ENCODE results near the gene TMPRSS6.

Gene TMPRSS6

DNA sequence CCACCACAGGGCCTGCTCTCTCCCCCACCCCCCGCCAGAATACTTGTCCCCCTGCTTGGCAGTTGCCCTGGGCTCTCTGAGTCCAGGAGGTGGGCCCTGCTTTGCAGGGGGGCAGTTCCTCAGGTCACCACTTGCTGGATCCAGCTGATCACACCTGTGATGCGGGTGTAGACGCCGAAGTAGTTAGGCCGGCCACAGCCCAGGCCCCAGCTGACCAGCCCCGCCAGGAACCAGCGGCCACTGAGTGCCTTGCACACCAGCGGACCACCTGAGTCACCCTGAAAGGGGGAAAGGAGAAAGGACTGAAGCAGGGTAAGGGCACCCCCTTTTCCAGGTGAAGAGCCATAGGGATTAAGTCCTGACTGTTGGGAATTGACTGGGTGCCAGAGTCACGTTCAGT lies 43.6 kb downstream of the TMPRSS6 start:
- DNase-seq (ENCODE audit: low spot score) = no peak

DNA sequence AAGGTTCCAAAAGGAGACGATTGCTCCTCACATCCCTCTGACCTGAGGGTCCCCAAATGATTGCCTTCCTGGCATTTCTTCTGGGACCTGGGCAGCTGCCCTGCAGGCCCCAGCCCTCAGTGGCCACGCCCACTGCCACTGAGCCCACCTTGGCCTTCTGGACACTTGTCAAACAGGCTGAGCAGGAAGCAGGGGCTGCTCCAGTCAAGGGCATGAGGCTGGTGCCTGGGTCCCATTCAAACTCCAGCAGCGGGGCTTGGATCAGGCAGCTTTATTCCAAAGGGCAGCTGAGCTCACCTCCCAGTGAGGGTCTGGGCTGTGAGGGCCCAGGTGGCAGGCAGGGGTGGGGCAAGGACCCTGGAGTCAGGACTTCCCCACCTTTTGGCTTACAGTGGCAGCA lies 44.3 kb downstream of the TMPRSS6 start:
- no peak for DNase-seq (ENCODE audit: low spot score)

DNA sequence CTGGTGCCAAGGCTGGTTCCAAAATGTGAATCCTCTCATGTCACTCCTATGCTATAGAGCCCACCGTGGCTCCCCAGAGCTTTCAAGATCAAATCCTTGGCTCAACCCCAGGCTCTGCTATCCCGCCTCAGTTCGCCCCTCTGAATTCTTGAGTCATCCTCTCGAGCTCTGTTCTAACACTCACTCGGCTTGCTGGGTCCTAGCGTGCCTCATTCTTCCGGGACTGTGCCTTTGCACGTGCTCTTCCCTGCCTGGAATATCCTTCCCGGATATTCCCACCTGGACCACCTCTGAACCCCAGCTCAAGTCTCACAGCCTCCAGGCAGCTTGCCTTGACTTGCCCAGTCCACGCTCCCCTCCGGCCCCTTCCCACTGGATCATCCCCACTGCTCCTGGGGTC lies 45.0 kb downstream of the TMPRSS6 start:
- DNase-seq (ENCODE audit: low spot score) = no peak

DNA sequence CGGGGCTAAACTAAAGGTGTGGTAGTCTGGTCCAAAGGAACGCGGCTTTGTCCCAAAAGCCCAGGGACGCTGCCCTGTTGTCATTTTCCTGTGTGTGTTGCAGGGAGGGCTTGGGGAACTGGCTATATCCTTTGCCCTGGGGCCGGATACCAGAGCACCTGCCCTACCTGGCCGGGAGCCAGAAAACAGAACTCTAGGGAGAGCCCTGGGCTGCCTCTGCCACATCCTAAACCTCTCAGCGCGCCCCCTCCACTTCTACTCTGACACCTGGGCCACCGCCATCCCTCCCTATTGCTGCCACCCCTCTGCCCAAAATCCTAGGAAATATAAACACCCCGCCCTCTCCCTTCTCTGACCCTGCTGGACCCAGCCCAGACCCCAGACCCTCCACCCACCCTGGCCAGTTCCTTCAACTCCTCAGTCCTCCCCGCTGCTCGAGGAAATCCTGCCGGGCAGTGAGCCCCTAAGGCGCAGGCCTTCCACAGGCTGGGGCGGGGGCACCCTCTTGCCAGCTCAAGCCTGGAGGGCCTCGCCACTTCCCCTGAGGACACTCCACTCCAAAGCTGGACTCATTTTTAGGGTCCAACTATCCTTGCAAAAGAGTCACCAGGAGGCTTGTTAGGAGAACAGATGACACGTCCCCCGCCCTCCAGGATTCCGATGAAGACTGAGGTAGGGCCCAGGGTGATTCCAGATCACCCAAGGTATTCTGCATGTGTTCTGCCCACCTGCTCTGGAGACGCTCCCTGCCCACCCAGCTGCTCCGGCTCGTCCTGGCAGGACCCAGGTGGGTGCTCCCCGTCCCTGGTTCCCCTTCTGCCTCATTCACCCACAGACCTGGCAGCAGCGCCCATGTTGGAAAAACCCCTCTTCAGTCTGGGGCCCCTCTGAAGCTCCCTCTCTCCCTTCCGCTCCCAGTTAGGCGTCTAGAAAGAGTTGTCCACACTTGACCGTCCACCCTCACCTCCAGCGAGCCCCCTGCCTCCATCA lies 45.8 kb downstream of the TMPRSS6 start:
- no peak for DNase-seq (ENCODE audit: low spot score)

DNA sequence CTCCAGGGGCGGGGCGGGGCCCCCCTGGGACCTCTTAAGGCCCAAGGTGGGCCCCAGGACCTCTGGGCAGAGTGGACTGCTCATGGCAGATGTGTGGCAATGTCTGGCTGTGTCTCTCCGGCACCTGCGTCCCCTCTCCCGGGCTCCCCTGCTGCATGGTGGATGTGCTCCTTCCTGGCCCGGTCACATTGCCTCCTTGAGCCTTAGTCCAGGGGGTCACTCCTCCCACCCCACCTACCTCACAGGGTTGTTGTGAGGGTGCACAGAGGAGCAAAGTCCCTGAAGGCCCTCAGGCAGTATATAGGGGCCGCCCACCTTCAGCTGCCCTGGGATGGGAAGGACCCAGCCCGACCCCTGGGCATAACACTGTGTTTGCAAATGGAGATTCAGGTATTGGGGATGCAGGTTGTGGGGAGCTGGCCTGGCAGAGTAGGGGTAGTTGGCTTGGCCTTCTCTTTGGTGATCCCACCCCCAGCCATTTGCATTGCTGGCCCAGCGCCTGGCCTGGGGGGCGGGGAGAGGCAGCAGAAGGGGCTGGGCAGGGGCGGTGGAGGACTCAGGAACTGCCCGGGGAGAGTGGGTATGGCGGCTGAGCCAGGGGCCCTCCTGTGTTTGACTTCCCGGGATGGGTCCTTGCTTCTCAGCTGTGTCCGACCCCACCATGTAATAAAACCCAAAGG lies 46.7 kb downstream of the TMPRSS6 start:
- DNase-seq (ENCODE audit: low spot score) = no peak

DNA sequence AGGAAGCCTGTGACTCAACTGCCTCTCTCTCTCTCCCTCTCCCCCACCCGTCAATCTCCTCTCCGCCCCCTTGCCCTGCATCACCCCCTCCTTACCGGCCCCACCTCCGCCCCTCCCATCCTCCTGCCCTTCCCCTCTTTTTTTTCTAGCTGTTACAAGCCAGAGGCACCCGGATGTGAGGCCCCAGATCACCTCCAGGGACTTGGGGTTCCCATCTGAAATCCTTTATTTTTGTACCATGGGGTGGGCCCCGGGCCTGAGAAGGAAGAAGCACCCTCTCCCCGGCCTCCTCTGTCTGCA lies 47.2 kb downstream of the TMPRSS6 start:
- no peak for DNase-seq (ENCODE audit: low spot score)

DNA sequence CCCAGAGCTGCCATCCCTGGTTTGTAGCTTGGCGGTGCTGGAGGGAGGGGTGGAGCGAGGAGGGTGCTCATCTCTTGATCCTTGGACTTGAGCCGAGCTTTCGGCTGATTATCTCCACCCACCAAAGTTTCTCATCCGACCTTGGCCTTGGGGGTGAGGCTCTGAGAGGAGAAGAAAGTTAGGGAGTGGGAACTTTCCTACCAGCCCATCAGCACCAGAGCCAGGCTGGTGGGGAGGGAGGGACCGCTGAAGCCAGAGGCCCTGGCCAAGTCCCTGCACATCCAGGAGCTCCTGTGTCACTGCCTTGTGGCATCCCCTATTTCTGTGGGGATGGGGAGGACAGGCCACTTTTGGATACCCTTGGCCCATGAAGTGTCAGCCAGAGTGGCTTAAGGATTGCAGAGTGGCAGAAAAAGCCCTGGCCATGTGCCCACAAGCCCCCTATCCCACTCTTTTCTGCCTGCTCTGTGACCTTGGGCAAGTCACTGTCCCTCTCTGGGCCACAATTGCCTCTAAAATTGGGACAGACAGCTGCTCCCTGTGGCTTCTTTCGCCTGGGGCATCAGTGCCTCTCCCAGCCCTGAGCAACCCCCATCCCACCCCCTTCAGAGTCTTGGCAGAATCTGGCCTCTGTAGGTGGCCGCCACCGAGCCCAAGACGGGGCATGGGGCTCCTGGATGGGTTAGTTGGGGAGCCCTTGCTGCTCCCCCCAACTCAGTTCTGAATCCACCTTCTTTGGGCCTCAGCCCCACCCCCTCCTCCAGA lies 47.7 kb downstream of the TMPRSS6 start:
- no peak for DNase-seq (ENCODE audit: low spot score)

DNA sequence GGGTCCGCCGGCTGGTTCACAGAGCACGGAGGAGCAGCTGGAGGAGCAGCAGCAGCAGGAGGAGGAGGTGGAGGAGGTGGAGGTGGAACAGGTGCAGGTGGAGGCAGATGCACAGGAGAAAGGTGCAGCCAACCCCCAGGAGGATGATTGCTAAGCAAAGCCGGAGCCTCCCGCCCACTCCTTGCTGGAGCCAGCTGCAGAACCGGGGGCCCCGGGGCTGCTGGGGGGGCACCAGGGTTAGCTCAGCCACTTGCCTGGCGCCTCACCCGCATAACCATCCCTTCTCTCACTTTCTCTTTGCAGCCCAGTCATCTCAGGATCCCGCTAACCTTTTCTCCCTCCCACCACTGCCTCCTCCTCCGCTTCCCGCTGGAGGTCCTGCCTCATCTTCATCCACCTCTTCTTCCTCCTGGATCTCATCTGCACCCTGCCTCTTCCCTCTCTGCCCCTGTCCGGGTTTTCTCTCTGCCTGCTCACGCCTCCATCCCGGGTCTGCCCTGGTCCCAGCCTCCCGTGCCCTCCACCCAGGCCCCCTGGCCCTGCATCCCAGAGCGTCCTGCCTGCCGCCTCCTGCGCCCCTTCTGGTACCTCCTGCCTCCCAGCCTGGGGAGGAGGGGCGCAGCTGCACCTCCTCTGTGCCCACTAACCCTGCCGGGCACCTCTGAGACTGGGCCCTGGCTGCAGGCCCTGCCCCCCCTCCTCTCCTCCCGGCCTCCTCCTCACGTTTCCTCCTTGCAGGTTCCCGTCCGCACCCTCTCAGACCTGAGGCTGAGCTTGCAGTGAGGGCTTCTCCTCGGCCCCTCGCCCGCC lies 48.5 kb downstream of the TMPRSS6 start:
- no peak for DNase-seq (ENCODE audit: low spot score)

DNA sequence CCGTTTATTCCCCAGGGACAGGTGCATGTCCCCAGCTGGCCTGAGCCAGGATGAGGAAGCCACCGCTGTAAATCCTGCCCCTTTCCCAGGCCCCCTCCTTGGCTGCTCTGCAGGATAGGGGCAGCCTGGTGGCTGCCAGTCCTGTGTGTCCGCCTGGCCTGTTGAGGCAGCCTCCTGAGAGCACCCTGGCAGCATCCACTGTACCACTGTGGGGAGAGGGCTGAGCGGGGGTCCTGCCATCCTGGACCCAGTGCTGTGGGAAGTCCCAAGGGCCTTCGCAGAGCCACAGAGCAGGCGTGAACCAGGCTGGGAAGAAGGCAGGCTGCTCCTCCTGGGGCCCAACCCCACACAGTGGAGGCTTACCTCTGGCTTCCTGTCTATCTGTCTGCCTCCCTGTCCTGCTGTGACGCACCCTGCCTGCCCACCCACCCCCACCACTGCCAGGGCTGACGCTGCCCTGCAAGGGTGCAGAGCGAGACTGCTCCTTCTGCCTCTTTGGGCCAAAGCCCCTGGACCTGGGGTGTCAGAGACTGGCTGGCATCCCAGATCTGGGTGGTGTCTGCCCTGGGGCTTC lies 49.5 kb downstream of the TMPRSS6 start:
- no peak for DNase-seq (ENCODE audit: low spot score)

DNA sequence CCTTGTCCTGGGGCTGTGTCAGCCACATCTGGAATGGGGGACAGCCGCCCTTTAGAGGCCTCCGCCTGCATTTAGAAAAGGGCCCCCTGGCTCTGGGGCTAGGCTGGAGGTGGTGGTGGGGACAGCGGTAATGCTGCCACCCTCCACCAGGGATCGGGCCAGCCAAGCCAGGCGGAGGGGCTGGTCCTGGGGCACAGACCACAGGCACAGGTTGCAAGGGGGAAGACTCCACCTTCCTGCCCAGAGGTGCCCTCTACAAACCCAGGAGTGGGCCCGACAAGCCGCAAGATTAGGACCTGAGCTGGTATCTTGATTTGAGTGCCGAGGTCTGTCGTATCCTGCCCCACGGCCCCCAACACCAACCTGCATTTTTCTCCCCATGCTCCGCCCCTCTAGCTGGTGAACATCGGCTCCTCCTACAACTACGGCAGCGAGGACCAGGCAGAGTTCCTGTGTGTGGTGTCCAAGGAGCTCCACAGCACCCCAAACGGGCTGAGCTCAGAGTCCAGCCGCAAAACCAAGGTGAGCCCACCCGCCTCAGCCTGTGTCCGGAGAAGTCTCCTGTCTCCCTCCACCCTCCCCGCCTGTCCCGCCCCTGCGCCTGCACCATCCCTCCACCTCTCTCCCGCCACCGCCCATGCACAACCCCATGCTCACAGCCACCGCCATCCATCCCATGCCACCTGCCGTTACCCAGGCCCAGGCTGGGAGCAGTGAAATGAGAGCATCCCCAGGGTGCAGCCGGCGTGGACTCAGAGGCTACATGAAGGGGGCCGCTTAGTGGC lies 50.4 kb downstream of the TMPRSS6 start:
- no peak for DNase-seq (ENCODE audit: low spot score)

DNA sequence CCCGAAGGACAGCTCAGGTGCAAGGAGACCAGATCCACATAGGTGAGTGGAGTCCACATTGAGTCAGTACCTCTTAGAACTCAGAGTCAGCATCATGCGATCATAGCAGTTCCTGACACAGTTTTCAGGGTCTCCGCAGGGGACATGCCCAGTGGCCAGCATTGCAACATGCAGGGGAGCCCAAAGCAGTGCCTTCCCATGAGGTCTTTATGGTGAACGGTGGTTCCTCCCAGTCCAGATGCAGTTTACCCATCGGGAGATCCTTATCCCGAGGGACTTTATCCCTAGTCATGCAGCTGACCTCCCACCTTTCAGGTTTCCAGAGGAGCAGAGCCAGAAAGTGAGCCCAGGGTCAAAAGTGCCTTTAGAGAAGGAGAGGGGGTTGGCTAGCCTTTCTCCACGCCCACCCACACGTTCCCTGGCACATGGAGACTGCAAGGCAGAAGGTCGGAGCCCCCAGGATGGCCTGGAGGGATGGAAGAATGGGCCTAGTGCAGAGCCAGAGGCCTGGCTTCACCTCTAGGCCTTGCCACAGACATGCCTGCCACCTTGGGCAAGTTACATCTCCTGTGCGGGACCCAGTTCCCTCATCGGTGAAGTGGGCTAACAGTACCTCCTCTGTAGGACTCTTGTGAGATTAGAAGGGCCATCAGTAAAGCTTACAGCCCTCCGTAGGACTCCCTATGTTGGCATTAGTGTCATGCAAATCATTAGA lies 51.6 kb downstream of the TMPRSS6 start:
- DNase-seq (ENCODE audit: low spot score) = no peak

DNA sequence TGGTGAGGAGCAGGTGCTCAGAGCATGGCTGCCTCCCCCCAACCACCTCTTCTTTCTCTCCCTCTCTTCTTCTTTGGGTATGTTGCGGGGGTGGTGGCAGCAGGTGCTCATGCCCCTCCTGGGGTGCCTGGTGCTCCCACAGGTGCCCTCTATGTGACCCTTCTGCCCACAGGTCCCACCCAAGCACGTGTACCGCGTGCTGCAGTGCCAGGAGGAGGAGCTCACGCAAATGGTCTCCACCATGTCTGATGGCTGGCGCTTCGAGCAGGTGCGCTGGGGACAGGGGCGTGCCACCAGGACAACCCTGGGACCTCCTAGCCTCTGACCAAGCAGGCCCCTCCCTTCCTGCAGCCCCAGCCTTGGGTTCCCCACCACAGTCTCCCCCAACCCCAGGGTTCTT lies 52.3 kb downstream of the TMPRSS6 start:
- no peak for DNase-seq (ENCODE audit: low spot score)

DNA sequence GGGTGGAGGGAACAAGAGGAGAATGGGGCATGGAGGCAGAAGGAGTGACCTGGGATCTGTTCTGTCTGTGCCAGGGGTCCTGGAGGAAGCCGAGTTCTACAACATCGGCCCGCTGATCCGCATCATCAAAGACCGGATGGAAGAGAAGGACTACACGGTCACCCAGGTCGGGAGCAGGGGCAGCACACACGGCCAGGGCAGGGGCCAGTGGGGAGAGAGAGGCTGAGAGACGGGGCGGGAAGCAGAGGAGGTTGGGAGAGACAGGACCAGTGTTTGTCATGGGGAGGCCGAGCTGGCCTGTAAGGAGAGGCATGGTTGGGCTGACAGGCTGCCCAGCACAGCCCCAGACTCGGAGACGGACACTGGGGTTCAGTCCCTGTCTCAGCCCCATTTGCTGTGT lies 53.3 kb downstream of the TMPRSS6 start:
- DNase-seq (ENCODE audit: low spot score) = no peak

DNA sequence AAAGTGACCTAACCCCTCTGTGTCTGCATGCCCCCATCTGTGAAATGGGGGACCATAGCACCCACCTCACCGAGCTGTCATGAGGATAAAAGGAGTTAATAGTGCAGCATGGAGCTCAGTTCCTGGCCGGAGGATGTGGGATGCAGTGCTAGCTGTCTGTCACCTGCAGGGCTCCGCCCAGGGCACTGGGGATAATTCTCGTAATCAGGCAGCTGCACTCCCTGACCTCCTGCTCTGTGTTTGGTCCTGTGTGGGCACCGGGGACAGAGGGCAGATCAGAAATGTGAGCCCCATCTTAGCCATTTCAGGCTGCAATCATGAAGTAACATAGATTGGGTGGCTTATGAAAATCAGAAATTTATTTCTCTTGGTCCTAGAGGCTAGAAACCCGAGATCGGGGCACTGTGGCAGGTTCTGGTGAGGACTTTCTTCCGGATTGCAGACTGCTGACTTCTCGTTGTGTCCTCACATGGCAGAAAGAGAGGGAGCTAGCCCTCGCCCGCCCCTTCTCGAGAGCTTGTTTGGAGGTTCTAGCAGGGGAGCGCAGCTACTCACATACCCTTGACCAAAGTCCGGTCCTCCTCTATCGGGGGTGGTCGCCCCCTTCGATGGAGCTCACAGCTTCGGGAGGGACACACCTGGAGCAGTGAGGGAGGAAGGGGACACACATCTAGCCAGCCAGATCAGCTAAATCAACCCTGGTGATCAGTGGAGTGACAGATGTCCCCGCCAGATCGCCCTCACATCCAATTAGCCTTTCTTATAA lies 54.7 kb downstream of the TMPRSS6 start:
- DNase-seq (ENCODE audit: low spot score) = no peak

DNA sequence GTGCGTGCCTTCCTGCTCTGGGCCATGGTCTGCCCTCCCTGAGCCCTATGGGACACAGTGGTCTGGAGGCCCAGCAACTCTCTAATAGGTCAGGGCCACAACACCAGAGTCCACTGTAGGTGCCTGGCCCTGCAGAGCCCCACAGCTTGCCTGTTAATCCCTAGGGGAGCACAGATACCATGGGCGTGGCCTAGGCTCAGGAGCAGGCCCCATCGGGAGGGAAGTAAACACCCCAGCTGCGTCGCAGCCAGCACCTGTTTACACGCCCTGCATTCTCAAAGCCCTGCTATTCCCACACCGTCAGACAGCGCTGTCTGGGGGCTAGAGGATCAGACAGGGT lies 55.5 kb downstream of the TMPRSS6 start:
- DNase-seq (ENCODE audit: low spot score) = no peak

DNA sequence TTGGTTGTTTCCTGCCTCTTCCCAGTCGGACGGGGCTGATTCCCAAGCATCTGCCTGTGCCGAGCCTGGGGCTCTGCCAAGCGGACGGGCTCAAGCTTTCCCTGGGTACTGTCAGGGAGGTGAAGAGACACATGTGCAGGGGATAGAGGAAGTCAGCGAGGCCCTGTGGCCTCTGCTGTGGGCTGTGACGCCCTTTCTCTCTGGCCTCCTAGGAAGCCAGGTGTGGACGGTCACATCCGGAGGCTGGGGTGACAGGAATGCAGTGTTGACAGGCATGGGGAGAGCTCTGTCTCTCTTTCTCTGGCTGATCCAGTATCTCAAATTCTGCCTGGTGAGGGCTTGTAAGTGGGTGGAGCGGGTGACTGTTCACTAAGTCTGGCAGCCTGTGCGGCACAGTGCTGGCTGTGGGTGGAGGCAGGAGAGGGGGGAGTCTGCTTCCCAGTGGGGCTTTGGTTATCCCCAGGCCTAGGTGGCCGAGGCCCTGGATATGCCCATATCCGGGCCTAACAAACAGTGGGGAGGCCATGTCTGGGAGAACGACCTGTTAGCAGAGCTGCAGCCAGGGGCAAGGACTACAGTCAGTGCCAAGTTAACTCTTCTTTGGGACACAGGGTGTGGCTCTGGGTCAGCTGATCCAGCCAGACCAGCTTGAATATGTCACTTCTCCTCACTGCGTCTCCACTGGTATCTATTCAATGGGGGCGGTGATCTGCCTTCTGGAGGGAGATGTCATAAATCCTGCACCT lies 56.0 kb downstream of the TMPRSS6 start:
- DNase-seq (ENCODE audit: low spot score) = no peak

DNA sequence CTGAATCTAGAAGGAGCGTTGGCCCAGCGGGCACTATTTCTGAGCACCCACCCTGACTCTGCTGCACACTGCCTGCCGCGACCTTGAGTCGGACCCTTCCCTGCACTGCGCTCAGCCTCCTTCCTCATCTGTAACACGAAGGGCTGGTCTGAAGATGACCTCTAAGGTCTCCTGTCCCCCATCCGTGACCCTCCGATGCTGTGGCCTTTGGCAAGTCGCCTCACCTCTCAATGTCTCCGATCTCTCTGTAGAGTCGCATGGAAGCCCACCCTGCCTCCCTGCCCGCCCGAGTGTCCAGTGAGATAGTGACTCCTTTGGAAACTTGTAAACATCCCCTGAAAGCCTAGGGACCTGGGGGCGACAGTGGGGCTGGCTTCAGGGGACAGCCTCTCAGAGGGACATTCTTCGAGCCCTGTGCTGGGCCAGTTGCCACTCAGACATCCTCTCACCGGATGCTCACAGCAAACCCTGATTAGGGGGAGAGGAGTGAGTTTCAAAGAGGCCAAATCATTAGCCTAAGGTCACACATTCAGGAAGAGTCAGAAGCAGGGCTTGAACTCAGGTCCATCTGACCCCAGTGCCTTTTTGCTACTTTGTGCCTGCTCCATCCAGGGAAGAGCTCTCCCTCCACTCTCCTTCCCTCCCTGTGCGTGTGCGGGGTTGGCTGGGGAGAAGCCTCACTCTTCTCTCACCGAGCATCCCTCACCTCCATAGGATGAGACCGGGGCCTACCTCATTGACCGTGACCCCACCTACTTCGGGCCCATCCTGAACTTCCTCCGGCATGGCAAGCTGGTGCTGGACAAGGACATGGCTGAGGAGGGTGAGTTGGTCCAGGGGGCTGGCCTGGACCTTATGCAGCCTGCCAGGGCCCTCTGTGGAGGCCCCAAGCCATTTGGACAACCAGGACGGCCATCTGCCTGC lies 56.9 kb downstream of the TMPRSS6 start:
- DNase-seq (ENCODE audit: low spot score) = no peak
